C1 segment of cervical spinal cord (tissue), 14 donors: ENCODE results near the gene IGF2BP2.
"Not testable (repeated sequence)": the region's sequence is repeated elsewhere in the genome, so short reads cannot be mapped to it uniquely, and the experiment has no call there.

ENCODE experiments used
- DNase-seq, 14 donors: peaks; one replicate each; lab custom pipeline; 2025; lab: John Stamatoyannopoulos, UW

Gene IGF2BP2

GRCh38 chr3:185798831-185799110 is 26.1 kb downstream of the IGF2BP2 start:
- DNase-seq, result not testable (repeated sequence)

- no peak for DNase-seq
Observed at GRCh38 chr3:185797993-185798830, 26.6 kb downstream of the IGF2BP2 start.

GRCh38 chr3:185797108-185797881 is 27.5 kb downstream of the IGF2BP2 start:
- no peak for DNase-seq

- no peak for DNase-seq
Observed at GRCh38 chr3:185796431-185797107, 28.3 kb downstream of the IGF2BP2 start.

- no peak for DNase-seq
Observed at GRCh38 chr3:185793381-185793780, 31.5 kb downstream of the IGF2BP2 start.

- no peak for DNase-seq
Observed at GRCh38 chr3:185792955-185793354, 31.9 kb downstream of the IGF2BP2 start.

- no peak for DNase-seq
Observed at GRCh38 chr3:185789891-185790830, 34.7 kb downstream of the IGF2BP2 start.

- no peak for DNase-seq
Observed at GRCh38 chr3:185789134-185789533, 35.7 kb downstream of the IGF2BP2 start.

GRCh38 chr3:185788292-185788691 is 36.5 kb downstream of the IGF2BP2 start:
- no peak for DNase-seq

GRCh38 chr3:185786956-185787877 is 37.6 kb downstream of the IGF2BP2 start:
- no peak for DNase-seq

GRCh38 chr3:185786258-185786657 is 38.6 kb downstream of the IGF2BP2 start:
- not testable (repeated sequence) for DNase-seq

GRCh38 chr3:185784317-185784716 is 40.5 kb downstream of the IGF2BP2 start:
- no peak for DNase-seq

- DNase-seq, result no peak
Observed at GRCh38 chr3:185781759-185782158, 43.1 kb downstream of the IGF2BP2 start.

GRCh38 chr3:185779461-185779860 is 45.4 kb downstream of the IGF2BP2 start:
- DNase-seq, result no peak

- DNase-seq, result no peak
Observed at GRCh38 chr3:185778821-185779220, 46.0 kb downstream of the IGF2BP2 start.

GRCh38 chr3:185778094-185778493 is 46.7 kb downstream of the IGF2BP2 start:
- DNase-seq, result no peak

GRCh38 chr3:185770109-185770508 is 54.7 kb downstream of the IGF2BP2 start:
- no peak for DNase-seq

GRCh38 chr3:185768578-185768982 is 56.3 kb downstream of the IGF2BP2 start:
- peak in 3 of 14 donors; percentile 3 to 10 (median 5) for DNase-seq

GRCh38 chr3:185767002-185767688 is 57.7 kb downstream of the IGF2BP2 start:
- DNase-seq, result no peak
